ENCODE results near the gene CBX1.
"Not testable (repeated sequence)": the region's sequence is repeated elsewhere in the genome, so short reads cannot be mapped to it uniquely, and the experiment has no call there.

The CBX1 gene

GRCh38 chr17:48051706-48052486, 49.4 kb downstream of the CBX1 start:
- no peak for DNase-seq (ENCODE audit: low read depth)

- DNase-seq (ENCODE audit: low read depth) = no peak
These were observed 50.0 kb downstream of the CBX1 start for GRCh38 chr17:48051283-48051682.

- DNase-seq (ENCODE audit: low read depth) = no peak
These were observed 52.7 kb downstream of the CBX1 start for GRCh38 chr17:48048384-48049126.

GRCh38 chr17:48047741-48048383, 53.4 kb downstream of the CBX1 start, which contains the start of gene NFE2L1:
TSS of gene NFE2L1 (plus strand) at chr17:48048359. CDS start at chr17:48051119, 2,760 bp downstream.
- DNase-seq (ENCODE audit: low read depth) = peak; percentile 96

- no peak for DNase-seq (ENCODE audit: low read depth)
These were observed 54.1 kb downstream of the CBX1 start for GRCh38 chr17:48047113-48047740.

GRCh38 chr17:48046296-48046695, 55.0 kb downstream of the CBX1 start:
- DNase-seq (ENCODE audit: low read depth) = no peak

- no peak for DNase-seq (ENCODE audit: low read depth)
These were observed 55.8 kb downstream of the CBX1 start for GRCh38 chr17:48045316-48046001.

- no peak for DNase-seq (ENCODE audit: low read depth)
These were observed 56.4 kb downstream of the CBX1 start for GRCh38 chr17:48044851-48045250.

GRCh38 chr17:48043176-48043575, 58.1 kb downstream of the CBX1 start:
- no peak for DNase-seq (ENCODE audit: low read depth)

- DNase-seq (ENCODE audit: low read depth) = no peak
These were observed 62.6 kb downstream of the CBX1 start for GRCh38 chr17:48038687-48039086.

GRCh38 chr17:48037838-48038323, 63.4 kb downstream of the CBX1 start:
- no peak for DNase-seq (ENCODE audit: low read depth)

- peak; percentile 39 for DNase-seq (ENCODE audit: low read depth)
These were observed 64.0 kb downstream of the CBX1 start, which contains the start of gene COPZ2 for GRCh38 chr17:48037036-48037837. TSS of gene COPZ2 (minus strand) at chr17:48037797. CDS start at chr17:48037777, 20 bp downstream.

- DNase-seq (ENCODE audit: low read depth) = no peak
These were observed 64.6 kb downstream of the CBX1 start for GRCh38 chr17:48036693-48037035.

- DNase-seq (ENCODE audit: low read depth) = not testable (repeated sequence)
These were observed 66.5 kb downstream of the CBX1 start for GRCh38 chr17:48034734-48035133.

- no peak for DNase-seq (ENCODE audit: low read depth)
These were observed 69.3 kb downstream of the CBX1 start for GRCh38 chr17:48031966-48032365.

- no peak for DNase-seq (ENCODE audit: low read depth)
These were observed 70.7 kb downstream of the CBX1 start for GRCh38 chr17:48030531-48030930.

GRCh38 chr17:48028736-48029135, 72.5 kb downstream of the CBX1 start:
- DNase-seq (ENCODE audit: low read depth) = no peak

GRCh38 chr17:48027322-48027981, 73.8 kb downstream of the CBX1 start:
- no peak for DNase-seq (ENCODE audit: low read depth)

GRCh38 chr17:48026502-48027321, 74.6 kb downstream of the CBX1 start:
- DNase-seq (ENCODE audit: low read depth) = peak; percentile 61
